NCI-H1417 (cell line): Measurements from ENCODE around the gene CDCA3.

Experiments
- DNase-seq, 3 experiments: peaks; one replicate each; lab custom pipeline; 2025; lab: John Stamatoyannopoulos, UW

The CDCA3 gene

DNA sequence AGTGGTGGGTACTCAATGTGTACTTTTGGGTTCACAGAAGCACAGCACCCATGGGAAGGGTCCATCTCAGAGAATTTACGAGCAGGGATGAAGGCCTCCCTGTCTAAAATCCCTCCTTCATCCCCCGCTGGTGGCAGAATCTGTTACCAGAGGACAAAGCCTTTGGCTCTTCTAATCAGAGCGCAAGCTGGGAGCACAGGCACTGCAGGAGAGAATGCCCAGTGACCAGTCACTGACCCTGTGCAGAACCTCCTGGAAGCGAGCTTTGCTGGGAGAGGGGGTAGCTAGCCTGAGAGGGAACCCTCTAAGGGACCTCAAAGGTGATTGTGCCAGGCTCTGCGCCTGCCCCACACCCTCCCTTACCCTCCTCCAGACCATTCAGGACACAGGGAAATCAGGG is 30.9 kb downstream of the CDCA3 start:
- DNase-seq: peak in 1 of 3 experiments; percentile 37

DNA sequence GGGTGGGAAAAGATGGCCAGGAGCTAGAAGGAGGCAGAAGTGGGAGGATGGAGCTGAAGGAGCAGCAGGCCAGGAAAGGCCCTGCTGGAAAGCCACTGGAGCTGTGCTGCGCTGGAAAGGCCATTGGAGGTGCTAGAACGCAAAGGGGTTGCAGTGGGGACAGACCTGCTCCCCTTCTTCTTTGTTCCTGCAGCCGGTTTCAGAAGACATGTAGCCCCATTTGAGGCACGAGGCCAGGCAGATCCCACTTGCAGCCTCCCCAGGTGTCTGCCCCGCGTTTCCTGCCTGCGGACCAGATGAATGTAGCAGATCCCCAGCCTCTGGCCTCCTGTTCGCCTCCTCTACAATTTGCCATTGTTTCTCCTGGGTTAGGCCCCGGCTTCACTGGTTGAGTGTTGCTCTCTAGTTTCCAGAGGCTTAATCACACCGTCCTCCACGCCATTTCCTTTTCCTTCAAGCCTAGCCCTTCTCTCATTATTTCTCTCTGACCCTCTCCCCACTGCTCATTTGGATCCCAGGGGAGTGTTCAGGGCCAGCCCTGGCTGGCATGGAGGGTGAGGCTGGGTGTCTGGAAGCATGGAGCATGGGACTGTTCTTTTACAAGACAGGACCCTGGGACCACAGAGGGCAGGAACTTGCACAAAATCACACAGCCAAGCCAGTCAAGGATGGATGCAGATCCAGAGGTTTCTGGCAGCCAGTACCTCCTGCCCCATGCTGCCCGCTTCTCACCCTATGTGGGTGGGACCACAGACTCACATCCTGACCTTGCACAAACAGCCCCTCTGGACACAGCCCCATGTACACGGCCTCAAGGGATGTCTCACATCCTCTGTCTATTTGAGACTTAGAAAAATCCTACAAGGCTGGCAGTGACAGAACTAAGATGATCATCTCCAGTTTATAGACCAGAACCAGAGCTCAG is 31.7 kb downstream of the CDCA3 start:
- DNase-seq: no peak

DNA sequence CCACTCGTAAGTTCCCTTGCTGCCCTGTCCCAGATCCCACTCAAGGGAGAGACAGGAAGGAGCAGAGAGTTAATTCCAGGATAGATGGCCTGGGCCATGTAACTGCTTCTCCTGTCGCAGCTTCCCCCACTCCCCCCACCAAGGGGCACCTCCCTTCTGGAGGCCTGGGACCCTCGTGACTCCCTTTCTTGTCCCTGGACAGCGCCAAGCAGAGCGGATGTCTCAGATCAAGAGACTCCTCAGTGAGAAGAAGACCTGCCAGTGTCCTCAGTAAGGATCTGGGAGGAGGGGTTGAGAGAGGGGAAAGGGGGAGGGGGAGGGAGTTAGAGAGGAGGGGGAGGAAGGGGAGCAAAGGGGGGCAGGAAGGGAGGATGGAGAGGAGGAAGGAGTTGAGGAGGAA is 32.4 kb downstream of the CDCA3 start:
- DNase-seq: no peak

DNA sequence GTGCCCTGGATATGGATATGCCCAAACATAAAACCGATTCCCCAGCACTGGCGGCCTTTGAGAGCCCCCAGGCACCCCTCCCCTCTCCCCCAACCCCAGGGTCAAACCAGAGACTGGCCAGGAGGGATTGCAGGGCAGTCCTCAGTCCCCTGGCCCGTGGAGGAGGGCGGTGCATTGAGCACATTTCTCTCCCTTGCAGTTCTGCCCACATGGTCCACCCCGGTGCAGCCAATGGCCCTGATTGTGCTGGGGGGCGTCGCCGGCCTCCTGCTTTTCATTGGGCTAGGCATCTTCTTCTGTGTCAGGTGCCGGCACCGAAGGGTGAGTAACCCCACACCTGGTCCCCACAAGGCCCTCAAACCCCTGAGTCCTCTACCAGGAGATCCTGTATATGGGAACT is 32.9 kb downstream of the CDCA3 start:
- DNase-seq: no peak

DNA sequence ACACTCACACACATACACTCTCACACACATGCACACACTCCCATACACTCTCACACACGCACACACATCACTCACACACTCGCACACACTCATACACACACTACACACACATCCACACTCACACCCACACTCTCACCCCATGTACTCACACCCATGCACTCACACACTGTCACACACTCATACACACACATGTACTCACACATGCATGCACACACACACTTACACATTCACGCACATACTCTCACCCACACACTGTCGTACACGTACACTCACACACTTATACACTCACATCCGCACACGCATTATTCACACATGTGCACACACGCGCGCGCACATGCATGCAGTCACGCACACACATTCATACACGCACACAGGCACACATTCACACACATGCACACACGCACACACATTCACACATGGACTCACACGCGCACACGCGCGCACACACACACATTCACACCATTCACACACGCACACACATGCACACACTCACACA is 33.4 kb downstream of the CDCA3 start:
- no peak for DNase-seq

DNA sequence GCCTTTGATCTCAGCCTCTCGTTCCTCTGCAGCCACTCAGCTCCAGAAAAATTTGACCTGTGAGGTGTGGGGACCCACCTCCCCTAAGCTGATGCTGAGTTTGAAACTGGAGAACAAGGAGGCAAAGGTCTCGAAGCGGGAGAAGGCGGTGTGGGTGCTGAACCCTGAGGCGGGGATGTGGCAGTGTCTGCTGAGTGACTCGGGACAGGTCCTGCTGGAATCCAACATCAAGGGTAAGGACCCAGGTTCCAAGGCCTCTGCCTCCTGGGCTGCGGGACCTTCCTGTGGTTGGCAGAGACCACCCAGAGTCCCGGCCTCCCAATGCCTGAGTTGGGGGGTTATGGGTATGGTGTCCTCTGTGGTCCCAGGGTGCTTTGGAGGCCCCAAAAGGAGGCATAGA is 34.0 kb downstream of the CDCA3 start:
- DNase-seq: no peak

DNA sequence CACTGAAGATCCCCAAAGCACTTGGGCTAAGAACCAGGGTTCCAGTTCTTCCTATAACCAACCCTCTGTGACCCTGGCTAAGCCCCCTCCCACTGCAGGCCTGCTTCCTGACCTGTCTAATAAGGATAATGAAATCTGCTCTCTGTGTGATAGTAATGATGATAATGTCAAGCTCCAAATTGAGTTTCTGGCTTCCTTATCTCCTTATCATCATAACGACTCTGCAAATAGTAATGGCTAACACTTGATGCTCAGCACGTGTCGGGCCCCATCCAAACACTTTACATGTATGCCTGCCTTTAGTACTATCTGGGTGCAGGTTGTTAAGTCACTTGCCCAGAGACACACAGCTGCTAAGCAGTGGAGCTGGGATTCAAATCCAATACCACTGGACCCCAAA is 34.5 kb downstream of the CDCA3 start:
- DNase-seq: no peak

DNA sequence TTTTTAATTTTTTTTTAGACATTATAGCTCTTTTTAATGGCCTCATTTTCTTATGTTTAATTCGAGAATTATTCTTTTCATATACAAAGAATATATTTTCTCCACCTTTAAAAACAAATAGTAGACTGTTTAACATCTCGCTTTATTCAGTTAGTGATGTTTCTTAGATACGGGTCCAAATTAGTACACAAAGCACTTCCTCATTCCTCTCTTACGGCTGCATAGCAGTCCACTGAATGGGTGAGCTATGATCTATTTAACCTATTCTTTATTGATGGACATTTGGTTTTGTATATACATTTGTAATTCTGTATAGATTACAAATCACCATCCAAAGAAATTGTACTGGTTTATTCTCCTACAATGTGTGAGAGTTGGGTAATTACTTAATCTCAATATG is 37.7 kb downstream of the CDCA3 start:
- DNase-seq: no peak

DNA sequence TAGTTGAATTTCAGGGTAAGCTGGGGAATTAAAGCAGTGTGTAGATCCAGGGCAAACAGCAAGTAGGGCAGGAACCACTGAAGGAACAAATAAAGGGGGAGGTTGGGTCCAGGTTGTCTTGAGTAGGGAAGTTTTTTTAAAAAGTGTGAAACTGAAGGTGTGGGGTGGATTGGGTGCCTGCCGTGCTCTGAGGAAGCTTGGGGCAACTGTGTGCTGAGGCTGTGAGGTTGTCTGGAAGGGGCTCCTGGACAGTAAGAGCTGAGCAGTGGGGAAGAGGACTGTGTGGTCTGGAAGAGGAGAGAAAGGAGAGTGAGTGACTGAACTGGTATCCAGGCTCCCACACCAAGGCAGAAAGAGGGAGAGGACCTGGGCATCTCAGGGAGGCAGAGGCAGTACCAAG is 40.3 kb downstream of the CDCA3 start:
- DNase-seq: no peak

DNA sequence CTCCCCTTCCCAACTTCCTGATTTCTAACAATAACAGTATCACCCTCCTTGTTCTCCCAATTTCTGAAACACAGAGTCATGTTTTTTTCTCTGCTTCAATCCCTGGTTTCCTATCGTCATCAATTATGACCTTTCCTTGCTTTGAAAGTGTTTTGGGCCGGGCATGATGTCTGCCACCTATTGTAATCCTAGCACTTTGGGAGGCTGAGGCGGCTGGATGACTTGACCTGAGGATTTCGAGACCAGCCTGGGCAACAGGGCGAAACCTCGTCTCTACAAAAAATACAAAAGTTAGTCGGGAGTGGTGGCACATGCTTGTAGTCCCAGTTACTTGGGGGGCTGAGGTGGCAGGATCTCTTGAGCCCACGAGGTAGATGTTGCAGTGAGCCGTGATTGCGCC is 42.0 kb downstream of the CDCA3 start:
- no peak for DNase-seq

DNA sequence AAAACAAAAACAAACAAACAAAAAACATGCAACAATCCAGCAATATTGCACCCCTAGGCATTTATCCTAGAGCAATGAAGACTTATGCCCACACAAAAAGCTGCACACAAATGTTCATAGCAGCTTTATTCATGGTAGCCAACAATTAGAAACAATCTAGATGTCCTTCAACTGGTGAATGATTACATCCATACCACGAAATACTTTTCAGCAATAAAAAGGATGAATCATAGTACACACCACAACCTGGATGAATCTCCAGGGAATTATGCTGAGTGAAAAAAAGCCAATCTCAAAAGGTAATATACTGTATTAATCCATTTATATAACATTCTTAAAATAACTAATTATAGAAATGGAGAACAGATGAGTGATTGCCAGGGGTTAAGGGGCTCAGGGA is 43.9 kb downstream of the CDCA3 start:
- no peak for DNase-seq

DNA sequence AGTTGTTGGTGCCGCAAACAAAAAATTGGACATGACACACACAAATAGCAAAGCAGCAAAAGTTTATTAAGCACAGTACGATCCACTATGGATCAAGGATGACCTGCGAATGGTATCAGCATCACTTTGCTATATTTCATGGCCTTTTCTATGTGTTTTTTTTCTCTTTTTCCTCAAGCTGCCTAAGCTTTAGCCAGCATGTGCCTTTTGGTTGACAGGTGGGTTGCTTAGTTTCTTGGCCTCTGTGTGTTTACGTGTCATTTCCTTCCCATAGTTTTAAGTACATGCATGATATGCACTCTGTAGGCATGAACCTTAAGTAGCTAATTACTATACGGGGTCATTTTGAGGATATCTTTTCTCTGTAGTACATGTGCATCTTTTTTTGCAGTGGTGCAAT is 51.9 kb downstream of the CDCA3 start:
- DNase-seq: no peak
